ENCODE results near the gene NAA80. TPM values are rescaled to one million over a fixed set of nuclear protein-coding genes. Genes with fewer than 3 reads are reported as not detected.
A peak's percentile ranks its signal among the peaks of the same experiment; 100 is the strongest.
"Not testable (repeated sequence)": the region's sequence is repeated elsewhere in the genome, so short reads cannot be mapped to it uniquely, and the experiment has no call there.

NAA80 gene
- total RNA-seq, 4 donors from 2014 or later, result 4.7 to 33.5 (median 24.0) TPM

GRCh38 chr3:50287262-50287661 lies 11.9 kb downstream of the NAA80 start:
- intact Hi-C loops (cut with DNase I; ENCODE audit: low total_unique reads), result no loop called here
- no peaks in the 10 kb centered on the region for H3K36me3 ChIP-seq
- H3K27ac ChIP-seq, result no peak overlapping the region
- DNase-seq, result no peak
- TF ChIP-seq POLR2A (IDR thresholded peaks at IDR 0.05) (no peak), CTCF (IDR thresholded peaks at IDR 0.05) (no peak)
- no peaks in the 10 kb centered on the region for H3K27me3 ChIP-seq
- H3K4me3 ChIP-seq, result no peak overlapping the region
- H3K4me1 ChIP-seq, result peaks cover 0 to 9% of the 10 kb centered on the region in 2 donors
- H3K9me3 ChIP-seq, result no peaks in the 10 kb centered on the region

GRCh38 chr3:50286322-50287227 lies 12.6 kb downstream of the NAA80 start:
- intact Hi-C loops (cut with DNase I; ENCODE audit: low total_unique reads), result no loop called here
- Histone ChIP-seq H3K27me3 (no peaks in the 10 kb centered on the region), H3K4me3 (no peak overlapping the region), H3K36me3 (no peaks in the 10 kb centered on the region), H3K27ac (no peak overlapping the region), H3K4me1 (peaks cover 0 to 7% of the 10 kb centered on the region in 2 donors), H3K9me3 (no peaks in the 10 kb centered on the region)
- no peak for DNase-seq
- no peak for TF ChIP-seq CTCF (IDR thresholded peaks at IDR 0.05)
- TF ChIP-seq POLR2A (IDR thresholded peaks at IDR 0.05), result no peak

GRCh38 chr3:50284121-50284520 lies 15.1 kb downstream of the NAA80 start:
- H3K27ac ChIP-seq; H3K4me1 ChIP-seq; intact Hi-C loops (cut with DNase I; ENCODE audit: low total_unique reads); H3K27me3 ChIP-seq; H3K9me3 ChIP-seq; DNase-seq; H3K4me3 ChIP-seq; H3K36me3 ChIP-seq: not testable (repeated sequence)

GRCh38 chr3:50279255-50280016 lies 19.8 kb downstream of the NAA80 start:
- H3K4me1 ChIP-seq, result peaks cover 0 to 6% of the 10 kb centered on the region in 2 donors
- H3K4me3 ChIP-seq, result no peak overlapping the region
- DNase-seq, result no peak
- no peaks in the 10 kb centered on the region for H3K27me3 ChIP-seq
- no peaks in the 10 kb centered on the region for H3K9me3 ChIP-seq
- H3K36me3 ChIP-seq, result no peaks in the 10 kb centered on the region
- intact Hi-C loops (cut with DNase I; ENCODE audit: low total_unique reads), result loop anchor here (5.0 kb wide), 1 partner anchor 87 kb away; the partner anchor contains the start of gene GNAT1
- no peak for TF ChIP-seq POLR2A (IDR thresholded peaks at IDR 0.05)
- TF ChIP-seq CTCF (IDR thresholded peaks at IDR 0.05), result no peak
- peak overlapping the region; percentile 16 to 33 for H3K27ac ChIP-seq

GRCh38 chr3:50278880-50279224 lies 20.4 kb downstream of the NAA80 start, which contains the start of gene LSMEM2:
TSS of gene LSMEM2 (plus strand) at chr3:50279087. CDS start at chr3:50279114, 27 bp downstream.
- peak in 1 of 2 donors; percentile 18 for DNase-seq
- Histone ChIP-seq H3K27me3 (no peaks in the 10 kb centered on the region), H3K9me3 (no peaks in the 10 kb centered on the region), H3K36me3 (no peaks in the 10 kb centered on the region), H3K4me1 (peaks cover 0 to 6% of the 10 kb centered on the region in 2 donors), H3K27ac (peak within 1 kb of the TSS; percentile 16 to 33), H3K4me3 (no peak within 1 kb of the TSS)
- intact Hi-C loops (cut with DNase I; ENCODE audit: low total_unique reads), result loop anchor here (5.0 kb wide), 1 partner anchor 87 kb away; the partner anchor contains the start of gene GNAT1
- TF ChIP-seq CTCF (IDR thresholded peaks at IDR 0.05), result no peak
